Right lobe of liver (tissue), 6 donors: ENCODE data around the gene PDE7B. TPM values are rescaled to one million over a fixed set of nuclear protein-coding genes. Genes with fewer than 3 reads are reported as not detected.

Source experiments
- ATAC-seq, 4 donors: fragments of 200-7000 bp; cut with Tn5 transposase; one replicate each; pipeline ENCODE4 v1.9.1; 2020; ENCODE audit warnings: mild to moderate bottlenecking in 4 of 4, moderate library complexity in 4 of 4
- DNase-seq, 3 donors: peaks; one replicate each; pipeline ENCODE4 v3.0.0-alpha.2; 2020
- H3K27ac ChIP-seq, 3 donors: fragments of 200-600 bp; one replicate each; pipeline ENCODE4 v1.8.0; 2022
- H3K27me3 ChIP-seq, 2 donors: fragments of 200-600 bp; one replicate each; pipeline ENCODE4 v1.8.0; 2022
- H3K36me3 ChIP-seq, 4 donors: fragments of 200-600 bp; sonication (generic) in 1 of 4; one replicate each; pipeline versions ENCODE4 v1.5.1 to v1.8.0; 2017 to 2022; ENCODE audit warnings: control low read depth in 1 of 4
- H3K4me1 ChIP-seq, 4 donors: fragments of 200-600 bp; sonication (generic) in 1 of 4; one replicate each; pipeline versions ENCODE4 v1.5.1 to v1.8.0; 2017 to 2022; ENCODE audit warnings: control low read depth in 1 of 4
- H3K4me3 ChIP-seq, 3 donors: fragments of 200-600 bp; one replicate each; pipeline ENCODE4 v1.8.0; 2022
- H3K9me3 ChIP-seq, 4 donors: fragments of 200-600 bp; sonication (generic) in 1 of 4; one replicate each; pipeline versions ENCODE4 v1.5.1 to v1.8.0; 2017 to 2022; ENCODE audit warnings: control low read depth in 1 of 4
- CTCF ChIP-seq, 4 donors: fragments of 200-600 bp in 3 of 4; fragments of 450-650 bp in 1 of 4; IDR thresholded peaks; one replicate each; pipeline versions ENCODE4 v1.5.1 to v1.8.0; 2016 to 2022; ENCODE audit warnings: antibody characterized with exemption in 4 of 4, mild to moderate bottlenecking in 2 of 4
- POLR2A ChIP-seq: fragments of 450-650 bp; IDR thresholded peaks from one replicate; pipeline ENCODE4 v1.6.1; 2017; ENCODE audit warnings: antibody characterized with exemption, mild to moderate bottlenecking
- WGBS: methylation state at CpG from one replicate; pipeline ENCODE4 v1.1.6; 2018; ENCODE audit warnings: low coverage, low lambda C conversion rate; ENCODE audit not compliant: insufficient coverage; ENCODE audit errors: missing lambda C conversion rate; 5-methylcytosine and 5-hydroxymethylcytosine counted together
- intact Hi-C, 2 donors: fragments of 100-400 bp; cut with DNase I; formaldehyde crosslinking; loops; one replicate each; pipeline versions ENCODE4 v1.11.2 to v1.14.1; 2022
- total RNA-seq, 6 experiments: library from RNA; depleted of rRNA in 2 of 6; stranded (reverse); fragments of >200 nt in 2 of 6; fragmentation: NEBNext Ultra II Directional in 3 of 6; extraction: Animal tissue kit (Norgen Biotek cat#: 25700) in 3 of 6; gene quantifications; one replicate each; pipeline versions ENCODE4 v1.1.0 to v1.2.4, GENCODE V29; 2016 to 2023
- donor health status: DM: no; HTN: yes; CAD: no.
- donor health status: DM: no; HTN: no; CAD: no.
- donor health status: DM: no; HTN: no; CAD: no.
- donor health status: DM: no; HTN: yes; CAD: no.
- donor health status: DM: no; HTN: yes; CAD: no.

The PDE7B gene
- total RNA-seq, 6 experiments from 2014 or later = 1.1 to 5.1 (median 1.9) TPM

DNA sequence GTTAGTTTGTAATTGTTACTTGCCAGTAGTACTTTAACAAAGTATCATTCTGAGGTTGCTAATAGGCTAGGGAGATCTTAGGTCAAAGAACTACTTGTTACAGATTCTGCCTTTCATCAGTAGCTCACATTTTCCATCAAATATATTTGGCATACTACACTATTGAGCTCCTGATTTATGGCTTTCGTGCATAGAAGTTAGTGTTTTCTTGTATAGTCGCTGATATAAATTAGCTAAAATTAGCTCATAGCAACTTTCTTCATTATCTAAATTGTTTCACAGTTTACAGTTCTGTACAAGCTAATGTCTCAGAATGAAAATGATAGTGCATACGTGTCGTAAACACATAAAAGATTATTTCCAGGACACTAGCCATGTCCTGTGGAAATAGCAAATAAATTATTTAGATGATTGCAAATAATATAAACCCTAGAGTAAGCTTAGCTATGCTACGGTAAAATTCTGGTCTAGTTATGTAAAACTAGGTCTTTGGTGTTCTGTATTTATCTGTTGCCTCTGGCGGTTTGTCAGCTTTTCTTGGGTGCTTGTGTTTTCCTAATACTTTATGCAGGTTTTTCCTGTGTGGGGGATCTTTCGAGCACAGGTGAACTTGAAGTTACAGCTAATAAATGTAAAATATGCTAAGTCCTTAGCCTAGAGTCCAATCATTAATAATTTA lies 15.1 kb downstream of the PDE7B start:
- H3K9me3 ChIP-seq = no peaks in the 10 kb centered on the region
- no peaks in the 10 kb centered on the region for H3K4me1 ChIP-seq
- no peaks in the 10 kb centered on the region for H3K27me3 ChIP-seq
- intact Hi-C loops = no loop called here
- peak overlapping the region in 1 of 3 donors; percentile 26 for H3K4me3 ChIP-seq
- TF ChIP-seq POLR2A (no peak), CTCF (IDR thresholded peaks at IDR 0.05) (no peak)
- ATAC-seq (peak; percentile 43 to 73 (median 56)), DNase-seq (no peak)
- H3K36me3 ChIP-seq = no peaks in the 10 kb centered on the region
- H3K27ac ChIP-seq = no peak overlapping the region
- WGBS = 49% methylated on average over 7 of the region's 7 CpGs

DNA sequence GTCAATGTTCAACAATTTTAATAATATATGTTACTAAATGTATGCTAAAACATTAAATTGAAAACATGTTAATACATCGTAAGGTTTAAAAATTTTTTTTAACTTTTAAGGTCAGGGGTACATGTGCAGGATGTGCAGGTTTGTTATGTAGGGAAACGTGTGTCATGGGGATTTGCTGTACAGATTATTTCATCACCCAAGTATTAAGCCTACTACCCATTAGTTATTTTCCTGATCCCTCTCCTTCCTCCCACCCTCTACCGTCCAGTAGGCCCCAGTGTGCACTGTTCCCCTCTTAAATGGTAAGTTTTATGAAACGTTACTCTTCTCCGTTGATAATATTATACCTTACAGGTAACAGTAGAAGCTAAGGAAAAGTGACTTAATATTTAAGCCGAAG lies 15.8 kb downstream of the PDE7B start:
- Histone ChIP-seq H3K9me3 (no peaks in the 10 kb centered on the region), H3K36me3 (no peaks in the 10 kb centered on the region), H3K4me1 (no peaks in the 10 kb centered on the region), H3K27ac (no peak overlapping the region), H3K4me3 (no peak overlapping the region), H3K27me3 (no peaks in the 10 kb centered on the region)
- DNase-seq = no peak
- WGBS = 74% methylated on average over 6 of the region's 6 CpGs
- TF ChIP-seq CTCF (IDR thresholded peaks at IDR 0.05) = no peak
- TF ChIP-seq POLR2A = no peak
- ATAC-seq = no peak
- intact Hi-C loops = no loop called here

DNA sequence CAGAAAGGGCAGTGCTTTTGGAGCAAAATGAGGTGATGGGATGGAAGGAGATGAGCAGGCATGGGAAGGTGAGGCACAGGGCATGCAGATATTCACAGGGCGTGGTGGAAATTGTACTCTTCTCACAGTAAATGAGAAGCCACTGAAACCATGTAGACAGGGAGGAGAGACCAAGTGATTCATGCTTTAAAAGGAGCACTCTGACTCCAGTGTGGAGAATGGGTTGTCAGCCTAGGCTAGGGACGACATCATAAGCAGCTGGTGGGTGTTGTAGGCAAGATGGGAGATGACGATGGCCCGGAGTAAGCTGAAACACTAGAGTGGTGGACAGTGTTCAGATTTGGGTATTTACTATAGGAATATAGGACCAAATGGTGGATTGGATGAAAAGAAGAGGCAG lies 18.4 kb downstream of the PDE7B start:
- Histone ChIP-seq H3K27me3 (no peaks in the 10 kb centered on the region), H3K36me3 (no peaks in the 10 kb centered on the region), H3K4me1 (no peaks in the 10 kb centered on the region), H3K27ac (no peak overlapping the region), H3K9me3 (no peaks in the 10 kb centered on the region), H3K4me3 (no peak overlapping the region)
- WGBS = 80% methylated on average over 4 of the region's 4 CpGs
- intact Hi-C loops = no loop called here
- no peak for ATAC-seq
- no peak for DNase-seq
- TF ChIP-seq POLR2A (no peak), CTCF (IDR thresholded peaks at IDR 0.05) (no peak)

DNA sequence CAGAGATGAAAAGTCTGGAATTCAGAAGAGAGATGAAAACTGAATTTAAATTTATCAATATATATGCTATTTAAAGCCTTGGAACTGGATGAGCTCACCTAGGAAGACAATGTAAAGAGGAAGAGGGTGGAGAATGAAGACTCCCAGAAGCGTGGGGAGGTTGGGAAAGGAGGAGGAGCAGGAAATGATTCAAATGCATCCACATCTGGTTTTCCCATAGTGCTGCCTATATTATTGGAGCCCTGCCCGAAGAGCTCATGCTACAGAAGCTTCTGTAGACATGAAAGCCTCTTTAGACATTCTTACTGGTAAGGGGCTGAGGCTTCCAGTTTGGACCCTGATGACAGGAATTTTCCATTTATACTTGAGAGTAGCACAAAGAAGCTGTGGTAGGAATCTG lies 19.2 kb downstream of the PDE7B start:
- intact Hi-C loops = no loop called here
- 53% methylated on average over 2 of the region's 2 CpGs for WGBS

More for the DNA sequence above, 19.2 kb downstream of the PDE7B start:
- no peak for ATAC-seq
- no peak for DNase-seq
- H3K9me3 ChIP-seq = no peaks in the 10 kb centered on the region
- no peaks in the 10 kb centered on the region for H3K36me3 ChIP-seq
- TF ChIP-seq POLR2A = no peak
- TF ChIP-seq CTCF (IDR thresholded peaks at IDR 0.05) = no peak
- H3K27ac ChIP-seq = no peak overlapping the region
- no peak overlapping the region for H3K4me3 ChIP-seq
- no peaks in the 10 kb centered on the region for H3K4me1 ChIP-seq
- H3K27me3 ChIP-seq = no peaks in the 10 kb centered on the region
